ENCODE measurements around the gene CLEC20A.

CLEC20A gene

GRCh38 chr1:178500091-178500770 lies 3.5 kb upstream of the CLEC20A start:
- no peak for DNase-seq (ENCODE audit: low spot score)

- DNase-seq (ENCODE audit: low spot score): no peak
Observed at GRCh38 chr1:178498896-178499675, 2.3 kb upstream of the CLEC20A start.

GRCh38 chr1:178497903-178498478 lies 1.2 kb upstream of the CLEC20A start:
- DNase-seq (ENCODE audit: low spot score): no peak

GRCh38 chr1:178495741-178496409 lies 889 bp downstream of the CLEC20A start:
- DNase-seq (ENCODE audit: low spot score): no peak

GRCh38 chr1:178495158-178495557 lies 1.6 kb downstream of the CLEC20A start:
- no peak for DNase-seq (ENCODE audit: low spot score)

GRCh38 chr1:178494569-178494971 lies 2.2 kb downstream of the CLEC20A start:
- no peak for DNase-seq (ENCODE audit: low spot score)

GRCh38 chr1:178493301-178493741 lies 3.4 kb downstream of the CLEC20A start:
- no peak for DNase-seq (ENCODE audit: low spot score)

- no peak for DNase-seq (ENCODE audit: low spot score)
Observed at GRCh38 chr1:178492341-178492740, 4.4 kb downstream of the CLEC20A start.

GRCh38 chr1:178491721-178492120 lies 5.0 kb downstream of the CLEC20A start:
- no peak for DNase-seq (ENCODE audit: low spot score)

GRCh38 chr1:178490967-178491366 lies 5.8 kb downstream of the CLEC20A start:
- DNase-seq (ENCODE audit: low spot score): no peak

- DNase-seq (ENCODE audit: low spot score): no peak
Observed at GRCh38 chr1:178490136-178490535, 6.6 kb downstream of the CLEC20A start.

- DNase-seq (ENCODE audit: low spot score): no peak
Observed at GRCh38 chr1:178489399-178489798, 7.4 kb downstream of the CLEC20A start.

GRCh38 chr1:178488393-178488792 lies 8.4 kb downstream of the CLEC20A start:
- no peak for DNase-seq (ENCODE audit: low spot score)

GRCh38 chr1:178487070-178487615 lies 9.6 kb downstream of the CLEC20A start:
- DNase-seq (ENCODE audit: low spot score): no peak

GRCh38 chr1:178486100-178487069 lies 10.4 kb downstream of the CLEC20A start:
- DNase-seq (ENCODE audit: low spot score): no peak

- DNase-seq (ENCODE audit: low spot score): no peak
Observed at GRCh38 chr1:178485541-178485981, 11.2 kb downstream of the CLEC20A start.

- no peak for DNase-seq (ENCODE audit: low spot score)
Observed at GRCh38 chr1:178484698-178485225, 12.0 kb downstream of the CLEC20A start.

- no peak for DNase-seq (ENCODE audit: low spot score)
Observed at GRCh38 chr1:178483251-178483957, 13.4 kb downstream of the CLEC20A start.

- no peak for DNase-seq (ENCODE audit: low spot score)
Observed at GRCh38 chr1:178477841-178478240, 18.9 kb downstream of the CLEC20A start.

GRCh38 chr1:178477373-178477772 lies 19.4 kb downstream of the CLEC20A start:
- DNase-seq (ENCODE audit: low spot score): no peak
